Measurements from ENCODE around the gene TMEM250.

The TMEM250 gene

DNA sequence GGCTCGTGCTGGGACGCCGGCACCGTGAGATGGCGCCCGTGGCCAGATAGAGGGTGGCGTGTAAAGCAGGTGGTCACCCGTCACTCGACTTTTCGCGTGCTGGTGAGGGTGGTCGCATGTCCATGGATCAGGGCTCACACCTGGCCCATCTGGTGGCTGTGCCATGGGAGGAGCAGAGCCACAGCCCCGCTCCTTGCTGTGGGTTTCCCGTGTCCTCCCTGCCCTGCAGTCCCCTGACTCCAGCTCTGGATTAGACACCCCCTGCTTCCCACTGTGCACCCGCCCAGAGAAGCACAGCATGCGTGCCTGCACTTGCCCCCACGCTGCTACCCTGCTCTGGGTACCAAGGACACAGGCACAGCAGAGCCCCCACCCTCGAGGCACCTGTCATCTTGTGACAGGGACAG lies 1.8 kb upstream of the TMEM250 start:
- Histone ChIP-seq H3K4me2 (peak overlapping the region; percentile 20 to 100 (median 96); a peak in 21 of 22 replicates), H3K9me3 (replicated peaks in 1 of 11) (peaks cover 0 to 7% (median 0%) of the 10 kb centered on the region in 11 experiments; a peak in 4 of 22 replicates), H3K9ac (peak overlapping the region in 9 of 11 experiments; percentile 89 to 98 (median 95); a peak in 15 of 22 replicates), H3K36me3 (peaks cover 6 to 20% (median 17%) of the 10 kb centered on the region in 11 experiments), H4K20me1 (peaks cover 0 to 17% (median 0%) of the 10 kb centered on the region in 11 experiments; a peak in 4 of 22 replicates), H3K4me1 (peaks cover 26 to 49% (median 44%) of the 10 kb centered on the region in 10 experiments), H3K27me3 (0 out of 22 replicates have a peak, but pooled peaks cover 0 to under 1% (median 0%) of the 10 kb centered on the region in 11 experiments), H3K4me3 (no peak overlapping the region), H3K27ac (peak overlapping the region in 1 of 11 experiments; percentile 31; a peak in 1 of 22 replicates)
- TF ChIP-seq Cebpa-rat (IDR thresholded peaks at IDR 0.05), result no peak

DNA sequence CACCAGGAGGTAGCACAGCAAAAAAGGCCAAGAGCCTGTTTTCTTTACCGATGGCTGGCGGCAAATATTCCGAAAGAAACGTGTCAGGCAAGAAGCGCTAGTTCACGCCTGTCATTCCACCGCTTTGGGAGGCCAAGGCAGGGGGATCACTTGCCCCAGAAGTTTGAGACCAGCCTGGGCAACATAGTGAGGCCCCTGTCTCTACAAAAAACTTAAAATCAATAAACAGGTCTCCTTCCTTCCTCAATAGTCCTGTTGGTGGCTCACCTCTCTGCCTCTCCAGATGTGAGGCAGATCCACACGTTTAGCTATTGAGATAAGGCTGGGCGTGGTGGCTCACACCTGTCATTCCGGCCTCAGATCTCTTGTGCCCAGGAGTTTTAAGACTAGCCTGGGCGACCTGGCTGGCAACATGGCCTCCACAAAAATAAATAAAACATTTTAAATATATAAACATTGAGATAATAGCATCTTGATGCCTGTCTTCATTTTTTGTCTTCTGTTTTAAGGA lies 1.3 kb upstream of the TMEM250 start:
- Histone ChIP-seq H3K9ac (peak overlapping the region; percentile 89 to 98 (median 95)), H3K4me3 (peak overlapping the region; percentile 83 to 99 (median 90)), H3K27ac (peak overlapping the region; percentile 82 to 96 (median 93))

DNA sequence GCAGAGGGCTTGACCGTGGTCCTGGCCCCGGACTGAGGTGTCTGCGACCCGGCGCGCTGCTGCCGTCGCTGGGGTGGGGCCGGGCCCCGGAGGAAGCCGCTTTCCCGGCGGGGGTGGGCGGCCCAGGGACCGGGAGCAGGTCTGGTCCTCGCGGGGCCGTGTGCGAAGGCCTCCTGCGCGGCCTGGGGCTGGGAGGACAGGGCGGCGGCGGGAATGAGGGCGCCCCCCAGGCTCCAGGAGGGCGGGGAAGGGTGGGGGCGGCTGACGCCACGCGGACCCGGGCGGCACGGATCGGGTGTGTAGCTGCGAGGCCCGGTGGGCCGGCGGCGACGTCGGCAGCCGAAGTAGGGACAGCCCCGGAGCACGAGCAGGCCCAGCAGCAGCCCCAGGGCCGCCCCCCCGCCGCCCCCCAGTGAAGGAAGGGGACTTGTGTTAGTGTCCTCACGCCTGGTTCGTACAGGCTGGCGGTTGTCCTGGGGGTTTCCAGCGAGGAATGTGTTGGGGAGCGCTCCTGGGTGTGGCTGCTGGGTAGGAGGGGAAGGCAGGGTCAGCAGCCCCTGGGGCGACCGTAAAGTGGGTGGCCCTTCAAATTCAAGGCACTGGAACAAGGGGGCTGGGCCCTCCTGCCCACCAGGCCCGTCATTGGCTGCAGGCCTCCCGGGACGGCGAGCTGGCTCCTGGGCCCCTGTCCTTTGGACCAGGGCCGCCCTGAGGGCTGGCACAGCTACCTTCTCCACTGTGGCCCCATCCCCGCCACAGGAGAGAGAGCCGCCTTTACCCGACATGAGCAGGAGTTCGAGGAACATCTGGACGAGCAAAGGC lies 597 bp upstream of the TMEM250 start:
- peaks cover 17 to 32% (median 27%) of the 10 kb centered on the region in 11 experiments for H3K36me3 ChIP-seq
- no peak for TF ChIP-seq Cebpa-rat (IDR thresholded peaks at IDR 0.05)

More for the DNA sequence above, 1.3 kb upstream of the TMEM250 start:
- no peak for TF ChIP-seq Cebpa-rat (IDR thresholded peaks at IDR 0.05)
- Histone ChIP-seq H4K20me1 (peaks cover 0 to 21% (median 0%) of the 10 kb centered on the region in 11 experiments; a peak in 4 of 22 replicates), H3K4me1 (peaks cover 26 to 52% (median 47%) of the 10 kb centered on the region in 10 experiments), H3K4me2 (peak overlapping the region; percentile 83 to 100 (median 97)), H3K36me3 (peaks cover 10 to 25% (median 22%) of the 10 kb centered on the region in 11 experiments), H3K27me3 (no peaks in the 10 kb centered on the region), H3K9me3 (replicated peaks in 1 of 11) (peaks cover 0 to 2% (median 0%) of the 10 kb centered on the region in 11 experiments; a peak in 1 of 22 replicates)

DNA sequence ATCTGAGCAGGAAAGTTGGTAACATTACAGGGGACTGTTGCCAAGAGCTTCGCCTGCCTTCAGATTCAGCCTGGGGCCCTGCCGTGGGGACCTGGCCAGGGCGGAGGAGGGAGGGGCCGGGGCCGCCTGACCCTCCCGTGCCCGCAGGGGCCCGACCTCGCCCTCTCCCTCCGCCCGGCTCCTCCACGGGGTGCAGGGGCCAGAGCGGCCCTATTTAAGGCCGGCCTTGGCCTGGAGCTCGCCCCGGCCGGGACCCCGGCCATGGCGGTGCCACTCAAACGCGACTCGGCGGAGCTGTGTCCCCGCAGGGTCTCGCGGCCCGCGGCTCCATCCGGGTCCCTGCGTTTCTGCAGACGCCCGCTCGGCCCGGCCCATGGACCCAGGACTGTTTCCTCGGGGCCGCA lies 757 bp downstream of the TMEM250 start:
- Histone ChIP-seq H3K27me3 (no peaks in the 10 kb centered on the region), H3K4me3 (peak overlapping the region; percentile 83 to 99 (median 90)), H3K27ac (peak overlapping the region; percentile 90 to 96 (median 93)), H3K9ac (peak overlapping the region; percentile 89 to 98 (median 95)), H3K4me2 (peak overlapping the region; percentile 83 to 100 (median 94)), H3K9me3 (replicated peaks in 1 of 11) (no peaks in the 10 kb centered on the region), H3K36me3 (peaks cover 18 to 38% (median 28%) of the 10 kb centered on the region in 11 experiments), H3K4me1 (peaks cover 32 to 70% (median 52%) of the 10 kb centered on the region in 10 experiments), H4K20me1 (peaks cover 0 to 21% (median 0%) of the 10 kb centered on the region in 11 experiments; a peak in 4 of 22 replicates)
- no peak for TF ChIP-seq Cebpa-rat (IDR thresholded peaks at IDR 0.05)

More for the DNA sequence above, 597 bp upstream of the TMEM250 start:
- peaks cover 26 to 59% (median 48%) of the 10 kb centered on the region in 10 experiments for H3K4me1 ChIP-seq
- peak overlapping the region; percentile 82 to 96 (median 93) for H3K27ac ChIP-seq
- H3K9ac ChIP-seq, result peak overlapping the region; percentile 89 to 98 (median 95)
- peak overlapping the region; percentile 83 to 100 (median 97) for H3K4me2 ChIP-seq
- H3K9me3 ChIP-seq (replicated peaks in 1 of 11), result no peaks in the 10 kb centered on the region
- peak overlapping the region; percentile 83 to 99 (median 90) for H3K4me3 ChIP-seq
- peaks cover 0 to 25% (median 0%) of the 10 kb centered on the region in 11 experiments; a peak in 4 of 22 replicates for H4K20me1 ChIP-seq
- no peaks in the 10 kb centered on the region for H3K27me3 ChIP-seq

DNA sequence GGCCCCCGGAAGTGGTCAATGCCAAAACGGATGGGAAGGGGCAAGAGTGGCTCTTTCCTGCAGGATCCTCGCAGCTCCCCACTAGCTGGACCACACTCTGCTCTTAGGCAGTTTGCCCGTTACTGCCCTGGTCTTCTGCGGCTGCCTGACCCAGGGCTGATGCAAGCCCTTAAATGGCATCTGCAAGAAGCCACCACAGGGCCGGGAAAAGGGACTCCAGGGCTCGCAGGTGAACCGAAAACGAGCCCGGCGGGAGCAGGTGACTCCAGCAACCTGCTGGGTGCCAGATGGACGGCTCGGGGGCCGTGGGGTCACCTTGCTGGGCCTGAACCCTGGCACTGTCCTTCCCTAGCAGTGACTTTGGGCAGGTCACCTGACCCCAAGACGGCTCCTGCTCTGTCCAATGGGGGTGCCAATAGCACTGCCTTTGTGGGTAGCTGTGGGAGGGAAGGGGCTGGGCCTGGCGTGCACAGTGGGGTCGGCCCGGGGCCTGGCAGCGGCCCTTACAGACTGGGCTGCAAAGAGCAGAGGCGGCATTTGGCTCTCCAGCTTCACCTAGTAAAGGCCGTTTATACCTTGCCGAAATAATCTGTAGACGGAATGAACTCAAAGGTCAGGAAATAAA lies 1.3 kb downstream of the TMEM250 start:
- H3K27ac ChIP-seq, result peak overlapping the region; percentile 90 to 96 (median 93)
- peaks cover 37 to 70% (median 52%) of the 10 kb centered on the region in 10 experiments for H3K4me1 ChIP-seq

DNA sequence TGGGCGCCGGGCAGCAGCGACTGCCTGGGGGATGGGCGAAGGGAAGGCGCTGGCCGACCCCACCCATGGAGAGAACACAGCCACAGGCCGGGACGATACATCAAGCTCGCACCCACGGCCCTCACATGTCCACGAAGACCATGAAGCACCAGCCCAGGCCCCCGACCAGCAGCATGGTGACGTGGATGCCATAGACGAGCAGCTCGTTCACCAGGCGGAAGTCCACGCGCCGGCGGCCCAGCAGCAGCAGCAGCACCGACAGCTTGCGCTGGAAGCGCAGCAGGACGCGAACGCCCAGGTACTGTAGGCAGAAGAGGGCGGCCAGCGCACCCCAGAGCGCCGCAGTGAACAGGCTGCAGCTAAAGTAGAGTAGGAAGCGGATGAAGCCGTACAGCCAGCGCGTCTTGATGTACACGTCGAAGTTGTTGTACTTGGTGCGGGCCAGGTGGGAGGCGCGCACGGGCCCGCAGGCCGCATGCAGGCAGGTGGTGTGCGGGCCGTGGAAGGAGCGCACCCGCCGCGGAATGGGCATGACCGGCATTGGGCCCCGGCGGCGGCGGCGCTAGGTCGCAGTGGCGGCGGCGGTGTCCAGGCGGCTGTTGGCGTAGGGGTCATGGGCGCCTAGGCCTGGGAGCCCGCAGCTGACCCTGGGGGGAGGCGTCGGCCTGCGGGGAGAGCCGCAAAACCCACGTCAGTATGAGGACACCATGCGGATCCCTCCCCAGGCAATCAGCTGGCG lies 2.1 kb downstream of the TMEM250 start:
- Histone ChIP-seq H4K20me1 (peaks cover 0 to 21% (median 0%) of the 10 kb centered on the region in 11 experiments; a peak in 4 of 22 replicates), H3K27ac (peak overlapping the region in 5 of 11 experiments; percentile 91 to 95 (median 94); a peak in 8 of 22 replicates), H3K4me2 (peak overlapping the region; percentile 83 to 100 (median 94); a peak in 19 of 22 replicates), H3K36me3 (peaks cover 18 to 38% (median 28%) of the 10 kb centered on the region in 11 experiments), H3K9ac (peak overlapping the region in 10 of 11 experiments; percentile 89 to 98 (median 96); a peak in 15 of 22 replicates), H3K9me3 (replicated peaks in 1 of 11) (no peaks in the 10 kb centered on the region), H3K4me3 (peak overlapping the region in 6 of 10 experiments; percentile 84 to 99 (median 93); a peak in 2 of 20 replicates), H3K27me3 (no peaks in the 10 kb centered on the region), H3K4me1 (peaks cover 46 to 78% (median 58%) of the 10 kb centered on the region in 10 experiments)
- no peak for TF ChIP-seq Cebpa-rat (IDR thresholded peaks at IDR 0.05)

More for the DNA sequence above, 1.3 kb downstream of the TMEM250 start:
- peak overlapping the region; percentile 89 to 98 (median 95) for H3K9ac ChIP-seq
- no peak for TF ChIP-seq Cebpa-rat (IDR thresholded peaks at IDR 0.05)
- peak overlapping the region; percentile 83 to 99 (median 90) for H3K4me3 ChIP-seq
- H3K9me3 ChIP-seq (replicated peaks in 1 of 11), result no peaks in the 10 kb centered on the region
- peaks cover 0 to 21% (median 0%) of the 10 kb centered on the region in 11 experiments; a peak in 4 of 22 replicates for H4K20me1 ChIP-seq
- H3K36me3 ChIP-seq, result peaks cover 18 to 38% (median 28%) of the 10 kb centered on the region in 11 experiments
- no peaks in the 10 kb centered on the region for H3K27me3 ChIP-seq
- H3K4me2 ChIP-seq, result peak overlapping the region; percentile 83 to 100 (median 94)

DNA sequence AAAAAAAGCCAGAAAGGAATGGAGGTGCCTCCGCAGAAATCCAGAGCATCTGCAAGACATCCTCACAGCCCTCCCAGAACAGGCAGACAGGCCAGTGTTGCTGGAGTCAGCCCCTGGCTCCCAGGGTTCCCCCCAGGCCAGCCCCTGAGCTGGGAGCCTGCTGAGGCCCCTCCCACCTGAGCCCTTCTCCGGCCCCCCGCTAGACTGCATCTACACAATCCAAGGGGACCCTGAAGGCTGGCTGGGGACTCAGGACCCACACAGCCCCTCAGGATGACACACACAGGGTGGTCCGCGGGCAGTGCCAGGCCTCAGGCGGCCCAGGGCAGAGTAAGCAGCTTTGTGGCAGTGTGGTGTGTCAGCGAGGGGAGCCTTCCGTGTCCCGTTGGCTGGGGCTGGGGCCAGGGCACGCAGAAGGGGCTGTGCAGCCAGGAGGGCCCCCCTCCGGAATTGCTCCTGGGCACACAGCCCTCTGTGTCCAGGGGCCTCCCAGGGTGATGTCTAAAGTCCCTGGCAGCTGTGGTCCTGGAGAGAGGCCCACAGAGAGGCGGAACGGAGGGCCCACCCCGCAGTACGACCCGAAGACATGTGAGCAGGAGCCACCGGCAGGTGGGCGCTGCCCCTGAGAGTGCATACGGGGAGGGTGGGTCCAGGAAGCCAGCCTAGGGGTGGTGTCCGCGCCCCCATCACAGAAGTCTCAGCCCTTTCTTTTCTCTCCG lies 2.9 kb downstream of the TMEM250 start:
- Histone ChIP-seq H4K20me1 (peaks cover 0 to 21% (median 0%) of the 10 kb centered on the region in 11 experiments; a peak in 4 of 22 replicates), H3K36me3 (peaks cover 18 to 38% (median 28%) of the 10 kb centered on the region in 11 experiments), H3K4me1 (peaks cover 50 to 83% (median 58%) of the 10 kb centered on the region in 10 experiments), H3K27me3 (no peaks in the 10 kb centered on the region), H3K9me3 (replicated peaks in 1 of 11) (no peaks in the 10 kb centered on the region), H3K4me2 (peak overlapping the region in 1 of 11 experiments; percentile 3; a peak in 1 of 22 replicates), H3K27ac (peak overlapping the region in 1 of 11 experiments; percentile 95; a peak in 2 of 22 replicates), H3K4me3 (no peak overlapping the region), H3K9ac (peak overlapping the region in 8 of 11 experiments; percentile 4 to 98 (median 35); a peak in 7 of 22 replicates)
- no peak for TF ChIP-seq Cebpa-rat (IDR thresholded peaks at IDR 0.05)
